A549 (cell line): ENCODE measurements around the gene CDK10. TPM values are rescaled to one million over a fixed set of nuclear protein-coding genes. Genes with fewer than 3 reads are reported as not detected.

ENCODE experiments used
- ATAC-seq, 2 experiments: fragments of 200-7000 bp in 1 of 2; fragments of >200 bp in 1 of 2; cut with Nextera tagmentation in 1 of 2; cut with Tn5 transposase in 1 of 2; 3 replicates each; pipeline versions ENCODE4 v1.8.0 to v1.9.1; 2018 to 2020; ENCODE audit warnings: mild to moderate bottlenecking in 1 of 2, moderate library complexity in 1 of 2
- CTCF ChIA-PET: fragments of 300-600 bp; sonication (Branson Sonifier 250); formaldehyde crosslinking; extraction: SDS; loops from one replicate; lab custom pipeline; 2021; ENCODE audit warnings: antibody characterized with exemption, inconsistent platforms; lab: Yijun Ruan, JAX
- POLR2A ChIA-PET: fragments of 350-600 bp; formaldehyde crosslinking; extraction: SDS; loops from one replicate; lab custom pipeline; 2021; ENCODE audit warnings: antibody characterized with exemption, inconsistent platforms; lab: Yijun Ruan, JAX
- DNase-seq, 2 experiments: peaks; one replicate each; pipeline versions ENCODE4 v3.0.0 to v3.0.0-alpha.2; 2011 to 2016; ENCODE audit warnings: low read depth in 1 of 2, low spot score in 1 of 2
- FAIRE-seq: peaks from 2 replicates; lab custom pipeline; 2011; peaks lifted over from hg19 to GRCh38; lab: Jason Lieb, UNC
- H3K27ac ChIP-seq, 2 experiments: fragments of >200 bp; sonication (Bioruptor Twin); formaldehyde crosslinking; 3 replicates each; pipeline ENCODE4 v1.5.1; 2016 to 2017
- H3K4me1 ChIP-seq: fragments of >200 bp; sonication (Bioruptor Twin); formaldehyde crosslinking; 3 replicates; pipeline ENCODE4 v1.6.1; 2016
- H3K4me2 ChIP-seq: fragments of >200 bp; sonication (Bioruptor Twin); formaldehyde crosslinking; 3 replicates; pipeline ENCODE4 v1.6.1; 2016
- H3K4me3 ChIP-seq: fragments of >200 bp; sonication (Bioruptor Twin); formaldehyde crosslinking; 3 replicates; pipeline ENCODE4 v1.5.1; 2016
- H3K9me3 ChIP-seq: fragments of >200 bp; sonication (Bioruptor Twin); formaldehyde crosslinking; 3 replicates; pipeline ENCODE4 v1.6.1; 2016
- BHLHE40 ChIP-seq: IDR thresholded peaks from 2 replicates; pipeline ENCODE4 v1.6.1; 2012; ENCODE audit warnings: low read depth, low read length, inconsistent platforms
- CBX8 ChIP-seq: fragments of 200-600 bp; sonication (generic); IDR thresholded peaks from 2 replicates; pipeline ENCODE4 v1.6.1; 2016
- EHMT2 ChIP-seq: fragments of 200-600 bp; sonication (generic); IDR thresholded peaks from 2 replicates; pipeline ENCODE4 v1.6.1; 2016; ENCODE audit warnings: antibody characterized with exemption, low read depth, mild to moderate bottlenecking, moderate library complexity
- FOSL2 ChIP-seq, 2 experiments: fragments of 450-650 bp in 1 of 2; fragments of >200 bp in 1 of 2; sonication (Bioruptor Twin) in 1 of 2; formaldehyde crosslinking; IDR thresholded peaks; 2 replicates each; pipeline versions ENCODE4 v1.5.0 to v1.6.1; 2016 to 2020; ENCODE audit warnings: mild to moderate bottlenecking in 1 of 2, moderate library complexity in 1 of 2
- GATA3 ChIP-seq: IDR thresholded peaks from 2 replicates; pipeline ENCODE4 v1.6.1; 2012; ENCODE audit warnings: borderline replicate concordance
- HDAC2 ChIP-seq: fragments of 200-600 bp; sonication (generic); IDR thresholded peaks from 2 replicates; pipeline ENCODE4 v1.6.1; 2016
- HEYL ChIP-seq: fragments of 250-450 bp; sonication (Bioruptor Pico); IDR thresholded peaks from 2 replicates; pipeline ENCODE4 v1.8.0; 2021; ENCODE audit warnings: mild to moderate bottlenecking, moderate library complexity
- JUN ChIP-seq, 2 experiments: fragments of >200 bp; sonication (Bioruptor Twin); formaldehyde crosslinking; IDR thresholded peaks; 2 replicates in 1 of 2; 3 replicates in 1 of 2; pipeline ENCODE4 v1.6.1; 2016 to 2017
- MAFK ChIP-seq: fragments of 450-650 bp; IDR thresholded peaks from 2 replicates; pipeline ENCODE4 v1.6.1; 2014; ENCODE audit not compliant: partially characterized antibody
- NFE2L2 ChIP-seq: fragments of 150-350 bp; conservative IDR thresholded peaks from 2 replicates; pipeline ENCODE4 v1.6.1; 2014; ENCODE audit warnings: low read length
- PHF8 ChIP-seq: fragments of 200-600 bp; sonication (generic); IDR thresholded peaks from 2 replicates; pipeline ENCODE4 v1.6.1; 2016; ENCODE audit warnings: low read depth, mild to moderate bottlenecking, antibody characterized with exemption, moderate library complexity, borderline replicate concordance
- POLR2A ChIP-seq: IDR thresholded peaks from 2 replicates; pipeline ENCODE4 v1.6.1; 2012; ENCODE audit warnings: mild to moderate bottlenecking, low read length
- RCOR1 ChIP-seq: fragments of 150-350 bp; IDR thresholded peaks from 2 replicates; pipeline ENCODE4 v1.6.1; 2014; ENCODE audit warnings: antibody characterized with exemption, low read length, low read depth
- RNF2 ChIP-seq: fragments of 200-600 bp; sonication (generic); IDR thresholded peaks from 2 replicates; pipeline ENCODE4 v1.6.1; 2016; ENCODE audit warnings: low read depth, mild to moderate bottlenecking, antibody characterized with exemption, moderate library complexity, borderline replicate concordance
- TFCP2L1 ChIP-seq: fragments of 250-450 bp; sonication (Bioruptor Pico); IDR thresholded peaks from 2 replicates; pipeline ENCODE4 v1.5.0; 2021; ENCODE audit warnings: mild to moderate bottlenecking
- ZFP36 ChIP-seq: fragments of 450-650 bp; IDR thresholded peaks from 2 replicates; pipeline ENCODE4 v1.6.1; 2014; ENCODE audit warnings: borderline replicate concordance; ENCODE audit not compliant: partially characterized antibody
- ZSCAN20 ChIP-seq: fragments of 250-450 bp; sonication (Bioruptor Pico); IDR thresholded peaks from 2 replicates; pipeline ENCODE4 v1.8.0; 2022; ENCODE audit warnings: mild to moderate bottlenecking, moderate library complexity
- WGBS: methylation state at CpG from one replicate; pipeline ENCODE4 v1.1.6; 2017; ENCODE audit errors: missing lambda C conversion rate; 5-methylcytosine and 5-hydroxymethylcytosine counted together
- polyA plus RNA-seq, 4 experiments: library from polyadenylated mRNA; depleted of rRNA in 3 of 4; stranded (reverse); fragments of >200 nt; fragmentation: RNase III in 1 of 4; extraction: RNeasy Plus Mini Kit Qiagen cat#74134 plus additional on column Dnase treatment in 1 of 4; gene quantifications; 2 replicates in 3 of 4; 3 replicates in 1 of 4; pipeline ENCODE4 v1.2.3, GENCODE V29; 2011 to 2017
- TF ChIP-seq, protein P1 (sequence below): fragments of >200 bp; sonication (Bioruptor Twin); formaldehyde crosslinking; IDR thresholded peaks from 3 replicates; pipeline ENCODE4 v1.6.1; 2016
- TF ChIP-seq, protein P2 (sequence below): fragments of 250-450 bp; sonication (Bioruptor Pico); IDR thresholded peaks from 2 replicates; pipeline ENCODE4 v1.5.0; 2021; ENCODE audit warnings: mild to moderate bottlenecking, moderate library complexity, borderline replicate concordance
- TF ChIP-seq, protein P3 (sequence below): fragments of >200 bp; sonication (Bioruptor Twin); formaldehyde crosslinking; IDR thresholded peaks from 2 replicates; pipeline ENCODE4 v1.6.1; 2016
- TF ChIP-seq, protein P4 (sequence below): IDR thresholded peaks from 2 replicates; pipeline ENCODE4 v1.6.1; 2012; ENCODE audit warnings: low read depth, borderline replicate concordance
- TF ChIP-seq, protein P5 (sequence below): fragments of 150-350 bp; IDR thresholded peaks from 2 replicates; pipeline ENCODE4 v1.6.1; 2014; ENCODE audit warnings: low read depth, mild to moderate bottlenecking, low read length
- TF ChIP-seq, protein P6 (sequence below): IDR thresholded peaks from 2 replicates; pipeline ENCODE4 v1.6.1; 2012

Gene CDK10
- polyA plus RNA-seq, 2 of the 4 experiments (the other 2 are of a cell fraction): 35.9 to 55.3 TPM

DNA sequence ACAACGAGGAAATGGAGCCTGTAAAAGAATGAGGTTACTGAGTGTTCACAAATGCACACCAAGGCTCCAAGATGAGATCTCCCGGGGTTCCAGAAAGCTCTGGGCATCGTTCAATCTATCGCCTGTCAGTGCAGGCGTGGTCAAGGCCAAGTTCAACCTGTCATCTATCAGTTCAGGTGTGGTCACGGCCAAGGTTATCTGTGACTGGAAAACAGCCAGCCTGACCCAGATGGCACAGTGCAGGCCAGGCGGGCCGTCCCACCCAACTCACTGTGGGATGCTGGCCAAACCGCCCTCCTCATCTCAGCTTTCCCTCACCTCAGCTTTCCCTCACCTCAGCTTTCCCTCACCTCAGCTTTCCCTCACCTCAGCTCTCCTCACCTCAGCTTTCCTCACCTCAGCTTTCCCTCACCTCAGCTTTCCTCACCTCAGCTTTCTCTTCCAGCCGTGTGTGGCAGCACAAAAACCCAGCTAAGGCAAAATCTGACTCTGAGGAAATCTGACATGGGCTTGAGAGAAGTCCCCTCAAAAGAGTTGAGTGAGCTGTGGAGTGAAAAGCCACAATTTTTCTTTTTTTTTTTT lies 31.3 kb upstream of the CDK10 start:
- Histone ChIP-seq H3K4me1 (peaks cover 16% of the 10 kb centered on the region), H3K4me2 (no peak overlapping the region), H3K4me3 (no peak overlapping the region), H3K27ac (no peak overlapping the region), H3K9me3 (no peaks in the 10 kb centered on the region)
- ChIA-PET CTCF (interaction anchor here (0.6 to 1.1 kb wide), 2 partner anchors 15 to 216 kb away, joined by 4 read pairs; no protein-coding TSS in a partner anchor), POLR2A (no interaction called here)
- FAIRE-seq (no peak), DNase-seq (no peak), ATAC-seq (no peak)
- no peak for TF ChIP-seq JUN (IDR thresholded peaks at IDR 0.05)
- TF ChIP-seq, protein P1, sequence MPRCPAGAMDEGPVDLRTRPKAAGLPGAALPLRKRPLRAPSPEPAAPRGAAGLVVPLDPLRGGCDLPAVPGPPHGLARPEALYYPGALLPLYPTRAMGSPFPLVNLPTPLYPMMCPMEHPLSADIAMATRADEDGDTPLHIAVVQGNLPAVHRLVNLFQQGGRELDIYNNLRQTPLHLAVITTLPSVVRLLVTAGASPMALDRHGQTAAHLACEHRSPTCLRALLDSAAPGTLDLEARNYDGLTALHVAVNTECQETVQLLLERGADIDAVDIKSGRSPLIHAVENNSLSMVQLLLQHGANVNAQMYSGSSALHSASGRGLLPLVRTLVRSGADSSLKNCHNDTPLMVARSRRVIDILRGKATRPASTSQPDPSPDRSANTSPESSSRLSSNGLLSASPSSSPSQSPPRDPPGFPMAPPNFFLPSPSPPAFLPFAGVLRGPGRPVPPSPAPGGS: no peak
- no peak for TF ChIP-seq FOSL2 (IDR thresholded peaks at IDR 0.05)
- TF ChIP-seq FOSL2 (CRISPR knock-in tag; IDR thresholded peaks at IDR 0.05): no peak
- no peak for TF ChIP-seq CBX8
- TF ChIP-seq PHF8: no peak
- TF ChIP-seq TFCP2L1 (CRISPR knock-in tag): no peak
- no peak for TF ChIP-seq NFE2L2
- no peak for TF ChIP-seq RCOR1
- TF ChIP-seq EHMT2: no peak
- TF ChIP-seq, protein P2, sequence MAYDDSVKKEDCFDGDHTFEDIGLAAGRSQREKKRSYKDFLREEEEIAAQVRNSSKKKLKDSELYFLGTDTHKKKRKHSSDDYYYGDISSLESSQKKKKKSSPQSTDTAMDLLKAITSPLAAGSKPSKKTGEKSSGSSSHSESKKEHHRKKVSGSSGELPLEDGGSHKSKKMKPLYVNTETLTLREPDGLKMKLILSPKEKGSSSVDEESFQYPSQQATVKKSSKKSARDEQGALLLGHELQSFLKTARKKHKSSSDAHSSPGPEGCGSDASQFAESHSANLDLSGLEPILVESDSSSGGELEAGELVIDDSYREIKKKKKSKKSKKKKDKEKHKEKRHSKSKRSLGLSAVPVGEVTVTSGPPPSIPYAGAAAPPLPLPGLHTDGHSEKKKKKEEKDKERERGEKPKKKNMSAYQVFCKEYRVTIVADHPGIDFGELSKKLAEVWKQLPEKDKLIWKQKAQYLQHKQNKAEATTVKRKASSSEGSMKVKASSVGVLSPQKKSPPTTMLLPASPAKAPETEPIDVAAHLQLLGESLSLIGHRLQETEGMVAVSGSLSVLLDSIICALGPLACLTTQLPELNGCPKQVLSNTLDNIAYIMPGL (CRISPR knock-in tag): no peak
- TF ChIP-seq, protein P3, sequence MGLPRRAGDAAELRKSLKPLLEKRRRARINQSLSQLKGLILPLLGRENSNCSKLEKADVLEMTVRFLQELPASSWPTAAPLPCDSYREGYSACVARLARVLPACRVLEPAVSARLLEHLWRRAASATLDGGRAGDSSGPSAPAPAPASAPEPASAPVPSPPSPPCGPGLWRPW: no peak
- TF ChIP-seq, protein P4, sequence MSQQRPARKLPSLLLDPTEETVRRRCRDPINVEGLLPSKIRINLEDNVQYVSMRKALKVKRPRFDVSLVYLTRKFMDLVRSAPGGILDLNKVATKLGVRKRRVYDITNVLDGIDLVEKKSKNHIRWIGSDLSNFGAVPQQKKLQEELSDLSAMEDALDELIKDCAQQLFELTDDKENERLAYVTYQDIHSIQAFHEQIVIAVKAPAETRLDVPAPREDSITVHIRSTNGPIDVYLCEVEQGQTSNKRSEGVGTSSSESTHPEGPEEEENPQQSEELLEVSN: no peak
- 94% methylated on average over 10 of the region's 10 CpGs for WGBS

DNA sequence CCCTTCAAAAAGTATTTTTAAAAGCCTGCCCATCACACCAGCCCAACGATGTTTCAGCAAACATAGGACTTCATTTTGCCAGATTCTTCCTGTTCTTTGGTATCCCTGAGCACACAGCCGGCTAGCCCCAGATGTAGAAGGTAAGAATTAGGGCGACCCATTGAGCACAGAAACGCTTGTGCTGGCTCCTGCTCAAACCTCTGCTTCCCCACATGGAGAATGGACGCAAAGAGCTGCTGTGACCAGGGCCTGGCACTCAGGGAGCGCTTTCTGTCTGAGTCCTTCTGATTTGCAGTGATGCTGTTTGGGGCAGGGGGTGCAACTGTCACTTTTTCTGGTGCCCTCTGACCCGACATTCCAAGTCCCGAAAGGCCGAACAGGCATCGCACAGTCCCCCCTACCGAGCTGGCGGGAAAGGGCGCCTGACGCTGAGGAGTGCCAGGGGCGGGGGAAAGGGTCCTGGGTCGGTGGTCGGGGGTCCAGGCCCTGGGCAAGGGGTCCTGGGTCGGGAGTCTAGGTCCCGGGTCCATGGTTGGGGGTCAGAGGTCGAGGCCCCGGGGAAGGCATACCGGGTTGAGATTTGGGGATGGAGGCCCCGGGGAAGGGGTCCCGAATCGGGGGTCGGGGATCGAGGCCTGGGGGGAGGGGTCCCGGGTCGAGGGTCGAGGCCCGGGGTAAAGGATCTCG lies 29.9 kb upstream of the CDK10 start:
- H3K9me3 ChIP-seq: no peaks in the 10 kb centered on the region
- H3K27ac ChIP-seq: peak overlapping the region; percentile 88 to 93
- ATAC-seq: no peak
- TF ChIP-seq HEYL (CRISPR knock-in tag): no peak
- TF ChIP-seq, protein P4: no peak
- no peak for TF ChIP-seq RNF2
- TF ChIP-seq, protein P3: no peak
- no peak for TF ChIP-seq ZFP36
- TF ChIP-seq EHMT2: no peak
- TF ChIP-seq, protein P5, sequence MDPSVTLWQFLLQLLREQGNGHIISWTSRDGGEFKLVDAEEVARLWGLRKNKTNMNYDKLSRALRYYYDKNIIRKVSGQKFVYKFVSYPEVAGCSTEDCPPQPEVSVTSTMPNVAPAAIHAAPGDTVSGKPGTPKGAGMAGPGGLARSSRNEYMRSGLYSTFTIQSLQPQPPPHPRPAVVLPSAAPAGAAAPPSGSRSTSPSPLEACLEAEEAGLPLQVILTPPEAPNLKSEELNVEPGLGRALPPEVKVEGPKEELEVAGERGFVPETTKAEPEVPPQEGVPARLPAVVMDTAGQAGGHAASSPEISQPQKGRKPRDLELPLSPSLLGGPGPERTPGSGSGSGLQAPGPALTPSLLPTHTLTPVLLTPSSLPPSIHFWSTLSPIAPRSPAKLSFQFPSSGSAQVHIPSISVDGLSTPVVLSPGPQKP: no peak
- TF ChIP-seq JUN (IDR thresholded peaks at IDR 0.05): no peak
- TF ChIP-seq NFE2L2: no peak
- no peak for TF ChIP-seq GATA3
- TF ChIP-seq HDAC2: no peak
- TF ChIP-seq, protein P6, sequence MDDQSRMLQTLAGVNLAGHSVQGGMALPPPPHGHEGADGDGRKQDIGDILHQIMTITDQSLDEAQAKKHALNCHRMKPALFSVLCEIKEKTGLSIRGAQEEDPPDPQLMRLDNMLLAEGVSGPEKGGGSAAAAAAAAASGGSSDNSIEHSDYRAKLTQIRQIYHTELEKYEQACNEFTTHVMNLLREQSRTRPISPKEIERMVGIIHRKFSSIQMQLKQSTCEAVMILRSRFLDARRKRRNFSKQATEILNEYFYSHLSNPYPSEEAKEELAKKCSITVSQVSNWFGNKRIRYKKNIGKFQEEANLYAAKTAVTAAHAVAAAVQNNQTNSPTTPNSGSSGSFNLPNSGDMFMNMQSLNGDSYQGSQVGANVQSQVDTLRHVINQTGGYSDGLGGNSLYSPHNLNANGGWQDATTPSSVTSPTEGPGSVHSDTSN: no peak
- no peak for TF ChIP-seq POLR2A
- no peak for TF ChIP-seq CBX8
- no peak for TF ChIP-seq BHLHE40
- no peak for TF ChIP-seq ZSCAN20 (CRISPR knock-in tag)
- no peak for TF ChIP-seq MAFK
- ChIA-PET CTCF (interaction anchor here (0.6 to 1.2 kb wide), 4 partner anchors 10 to 50 kb away, joined by 3 to 4 read pairs (median 3); no protein-coding TSS in a partner anchor), POLR2A (interaction anchor here (1.2 kb wide), 1 partner anchor 44 kb away, joined by 4 read pairs; no protein-coding TSS in a partner anchor)
- H3K4me1 ChIP-seq: peaks cover 16% of the 10 kb centered on the region
- FAIRE-seq: no peak
- WGBS: 53% methylated on average over 20 of the region's 32 CpGs
- peak overlapping the region; percentile 76 for H3K4me2 ChIP-seq
- no peak for DNase-seq
- peak overlapping the region; percentile 94 for H3K4me3 ChIP-seq
